Transverse colon (tissue), 4 donors: ENCODE data around the gene MSI2. TPM values are rescaled to one million over a fixed set of nuclear protein-coding genes. Genes with fewer than 3 reads are reported as not detected.

Experiments used
- DNase-seq: peaks from one replicate; pipeline ENCODE4 v3.0.0-alpha.2; 2019
- H3K27ac ChIP-seq, 4 donors: fragments of 200-600 bp; sonication (generic); 2 replicates each; pipeline ENCODE4 v1.5.1; 2016 to 2018; ENCODE audit warnings: inconsistent platforms in 4 of 4
- H3K27me3 ChIP-seq: fragments of 200-600 bp; sonication (generic); 2 replicates; pipeline ENCODE4 v1.5.1; 2017; ENCODE audit warnings: inconsistent platforms
- H3K36me3 ChIP-seq, 4 donors: fragments of 200-600 bp; sonication (generic); 2 replicates each; pipeline ENCODE4 v1.5.1; 2017 to 2019; ENCODE audit warnings: inconsistent platforms in 4 of 4
- H3K4me1 ChIP-seq, 4 donors: fragments of 200-600 bp; sonication (generic); 2 replicates each; pipeline ENCODE4 v1.5.1; 2017 to 2020; ENCODE audit warnings: inconsistent platforms in 4 of 4
- H3K4me3 ChIP-seq, 4 donors: fragments of 200-600 bp; sonication (generic); 1 replicate in 1 of 4; 2 replicates in 3 of 4; pipeline versions ENCODE4 v1.5.1 to v1.6.1; 2017 to 2019; ENCODE audit warnings: inconsistent platforms in 4 of 4
- H3K9me3 ChIP-seq, 2 donors: fragments of 200-600 bp; sonication (generic); 2 replicates each; pipeline ENCODE4 v1.5.1; 2017 to 2019; ENCODE audit warnings: inconsistent platforms in 2 of 2
- EP300 ChIP-seq: sonication (generic); formaldehyde crosslinking; IDR thresholded peaks from one replicate; pipeline ENCODE4 v1.6.1; 2017; ENCODE audit warnings: antibody characterized with exemption, low read depth
- POLR2A ChIP-seq: fragments of 450-650 bp; IDR thresholded peaks from one replicate; pipeline ENCODE4 v1.6.1; 2016; ENCODE audit warnings: antibody characterized with exemption, mild to moderate bottlenecking, moderate library complexity
- POLR2AphosphoS5 ChIP-seq, 3 donors: sonication (generic); formaldehyde crosslinking; IDR thresholded peaks; one replicate each; pipeline ENCODE4 v1.6.1; 2016; ENCODE audit warnings: antibody characterized with exemption in 3 of 3
- WGBS, 2 donors: methylation state at CpG; one replicate each; pipeline ENCODE4 v1.1.5; 2018; ENCODE audit warnings: low coverage in 1 of 2; 5-methylcytosine and 5-hydroxymethylcytosine counted together
- in situ Hi-C, 4 donors: fragments of 200-750 bp; cut with MboI; loops; one replicate each; pipeline versions ENCODE4 v1.15.0 to v1.15.1; 2017; ENCODE audit warnings: low sequenced_read_pairs in 3 of 4, low pct_ligation_motif_present in 1 of 4, low pct_unique_long_range_greater_than_20kb in 1 of 4
- intact Hi-C: fragments of 100-400 bp; cut with DNase I; formaldehyde crosslinking; loops from one replicate; pipeline ENCODE4 v1.15.1; 2023; ENCODE audit warnings: low total_unique reads
- total RNA-seq, 4 donors: library from RNA; depleted of rRNA; stranded (reverse); fragments of >200 nt; gene quantifications; one replicate each; pipeline ENCODE4 v1.1.0, GENCODE V29; 2016
- TF ChIP-seq, protein P1 (sequence below), 5 experiments: fragments of 200-600 bp in 3 of 5; fragments of 450-650 bp in 2 of 5; sonication (generic) in 3 of 5; IDR thresholded peaks; 1 replicate in 2 of 5; 2 replicates in 3 of 5; pipeline ENCODE4 v1.5.1; 2016 to 2017; ENCODE audit warnings: antibody characterized with exemption in 5 of 5, inconsistent platforms in 3 of 5, mild to moderate bottlenecking in 2 of 5, moderate library complexity in 1 of 5

MSI2 gene
- total RNA-seq, 4 donors from 2014 or later = 20.6 to 36.0 (median 29.3) TPM

DNA sequence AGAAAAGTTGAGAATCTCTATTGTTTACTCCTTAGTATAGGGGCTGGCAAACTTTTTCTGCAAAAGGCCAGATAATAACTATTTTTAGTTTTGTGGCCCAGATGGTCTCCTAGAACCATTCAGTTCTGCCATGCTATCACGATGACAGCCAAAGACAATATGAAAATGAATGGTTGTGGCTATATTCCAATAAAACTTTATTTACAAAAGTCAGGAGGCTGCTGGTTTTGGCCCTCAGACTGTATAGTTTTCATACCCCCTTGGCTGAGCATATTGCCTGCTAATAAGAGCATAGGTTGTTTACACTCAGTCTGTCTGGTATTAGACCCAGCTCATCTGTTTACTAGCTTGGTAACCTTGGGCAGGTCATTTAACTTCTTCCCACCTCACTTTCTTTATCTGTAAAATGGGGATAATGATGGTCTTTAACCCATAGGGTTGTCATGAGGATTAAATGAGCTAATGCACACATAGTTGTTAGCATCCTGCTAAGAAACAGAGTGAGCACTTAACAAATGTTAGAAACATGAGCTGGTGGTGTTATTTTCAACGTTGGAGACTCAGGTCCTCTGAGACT lies 156.3 kb downstream of the MSI2 start:
- 42% methylated on average over 1 to 2 of the region's 2 CpGs for WGBS, 2 donors
- DNase-seq = no peak
- intact Hi-C loops (no loop called here), in situ Hi-C loops (loop anchor here in 1 of 4 donors (25.0 kb wide), 1 partner anchor 150 kb away; the partner anchor contains the start of gene MSI2)
- Histone ChIP-seq H3K9me3 (no peaks in the 10 kb centered on the region), H3K36me3 (no peaks in the 10 kb centered on the region), H3K4me3 (no peak overlapping the region), H3K4me1 (peaks cover 14 to 40% (median 21%) of the 10 kb centered on the region in 4 donors), H3K27ac (no peak overlapping the region), H3K27me3 (no peaks in the 10 kb centered on the region)
- TF ChIP-seq POLR2A = no peak
- no peak for TF ChIP-seq POLR2AphosphoS5 (IDR thresholded peaks at IDR 0.05)
- no peak for TF ChIP-seq EP300
- TF ChIP-seq, protein P1, sequence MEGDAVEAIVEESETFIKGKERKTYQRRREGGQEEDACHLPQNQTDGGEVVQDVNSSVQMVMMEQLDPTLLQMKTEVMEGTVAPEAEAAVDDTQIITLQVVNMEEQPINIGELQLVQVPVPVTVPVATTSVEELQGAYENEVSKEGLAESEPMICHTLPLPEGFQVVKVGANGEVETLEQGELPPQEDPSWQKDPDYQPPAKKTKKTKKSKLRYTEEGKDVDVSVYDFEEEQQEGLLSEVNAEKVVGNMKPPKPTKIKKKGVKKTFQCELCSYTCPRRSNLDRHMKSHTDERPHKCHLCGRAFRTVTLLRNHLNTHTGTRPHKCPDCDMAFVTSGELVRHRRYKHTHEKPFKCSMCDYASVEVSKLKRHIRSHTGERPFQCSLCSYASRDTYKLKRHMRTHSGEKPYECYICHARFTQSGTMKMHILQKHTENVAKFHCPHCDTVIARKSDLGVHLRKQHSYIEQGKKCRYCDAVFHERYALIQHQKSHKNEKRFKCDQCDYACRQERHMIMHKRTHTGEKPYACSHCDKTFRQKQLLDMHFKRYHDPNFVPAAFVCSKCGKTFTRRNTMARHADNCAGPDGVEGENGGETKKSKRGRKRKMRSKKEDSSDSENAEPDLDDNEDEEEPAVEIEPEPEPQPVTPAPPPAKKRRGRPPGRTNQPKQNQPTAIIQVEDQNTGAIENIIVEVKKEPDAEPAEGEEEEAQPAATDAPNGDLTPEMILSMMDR (IDR thresholded peaks at IDR 0.05) = no peak

DNA sequence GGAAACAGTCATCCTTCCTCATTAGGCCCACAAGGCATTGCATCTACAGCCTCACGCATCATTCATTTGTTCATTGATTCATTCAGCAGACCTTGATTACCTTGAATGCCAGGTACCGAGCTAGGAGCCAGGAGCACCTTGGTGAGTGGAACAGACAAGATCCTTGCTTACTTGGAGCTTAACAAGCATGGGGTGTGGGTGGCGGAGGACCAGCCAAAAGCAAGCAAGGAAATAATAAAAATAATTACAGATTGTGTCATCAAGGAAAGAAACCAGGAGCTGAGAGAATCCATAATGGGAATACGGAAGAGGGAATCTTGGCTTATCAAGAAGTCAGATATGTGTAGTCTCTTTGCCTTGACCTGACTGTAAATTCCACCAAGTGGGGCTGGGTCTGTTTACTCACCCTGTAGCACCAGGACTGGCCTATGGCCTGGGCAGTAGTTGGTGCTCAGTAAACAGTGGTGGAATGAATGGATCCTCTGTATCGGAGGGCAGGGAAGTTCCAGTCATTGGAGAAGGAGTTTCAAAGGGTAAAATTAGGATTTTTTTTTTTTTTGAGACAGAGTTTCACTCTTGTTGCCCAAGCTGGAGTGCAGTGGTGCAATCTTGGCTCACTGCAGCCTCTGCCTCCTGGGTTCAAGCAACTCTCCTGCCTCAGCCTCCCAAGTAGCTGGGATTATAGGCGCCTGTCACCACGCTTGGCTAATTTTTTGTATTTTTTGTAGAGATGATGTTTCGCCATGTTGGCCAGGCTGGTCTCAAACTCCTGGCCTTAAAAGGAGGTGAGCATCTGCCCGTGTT lies 157.7 kb downstream of the MSI2 start:
- in situ Hi-C loops = loop anchor here in 1 of 4 donors (25.0 kb wide), 1 partner anchor 152 kb away; the partner anchor contains the start of gene MSI2
- no peaks in the 10 kb centered on the region for H3K9me3 ChIP-seq
- H3K36me3 ChIP-seq = no peaks in the 10 kb centered on the region
- H3K4me3 ChIP-seq = no peak overlapping the region
- WGBS, 2 donors = 79 to 81% methylated on average over 8 to 9 of the region's 9 CpGs
- H3K27me3 ChIP-seq = no peaks in the 10 kb centered on the region
- peak overlapping the region; percentile 41 to 74 (median 70) for H3K27ac ChIP-seq
- peak; percentile 57 for DNase-seq
- TF ChIP-seq POLR2AphosphoS5 (IDR thresholded peaks at IDR 0.05) = no peak
- H3K4me1 ChIP-seq = peaks cover 0 to 25% (median 11%) of the 10 kb centered on the region in 4 donors
- intact Hi-C loops = no loop called here

DNA sequence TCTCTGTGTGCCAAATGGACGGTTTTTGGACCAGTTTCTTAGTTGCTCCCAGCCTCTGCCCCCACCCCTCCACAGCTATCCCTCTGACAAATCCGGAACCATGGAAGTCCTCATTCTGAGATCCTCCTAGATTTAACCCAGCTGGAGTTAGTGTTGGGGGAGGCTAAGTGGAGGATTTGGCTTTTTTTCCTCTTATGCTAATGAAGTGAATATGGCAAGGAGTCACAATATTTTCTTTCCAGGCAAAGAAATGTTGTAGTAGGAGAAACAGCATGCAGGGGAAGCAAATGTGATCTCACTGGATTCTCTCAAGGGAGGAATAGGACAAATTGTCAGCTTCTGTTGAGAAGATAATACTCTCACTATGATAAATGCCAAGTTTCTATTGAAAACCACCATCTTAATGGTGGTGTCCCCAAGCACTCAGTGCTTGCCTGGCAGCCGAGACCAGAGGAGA lies 159.5 kb downstream of the MSI2 start:
- H3K27me3 ChIP-seq = no peaks in the 10 kb centered on the region
- 79 to 86% methylated on average over 3 of the region's 3 CpGs for WGBS, 2 donors
- H3K9me3 ChIP-seq = no peaks in the 10 kb centered on the region
- H3K4me3 ChIP-seq = no peak overlapping the region
- no peak for TF ChIP-seq EP300
- TF ChIP-seq POLR2AphosphoS5 (IDR thresholded peaks at IDR 0.05) = no peak
- no peak for TF ChIP-seq POLR2A
- TF ChIP-seq, protein P1 (IDR thresholded peaks at IDR 0.05) = no peak
- in situ Hi-C loops (loop anchor here in 1 of 4 donors (25.0 kb wide), 1 partner anchor 153 kb away; the partner anchor contains the start of gene MSI2), intact Hi-C loops (no loop called here)
- H3K4me1 ChIP-seq = peaks cover 0 to 29% (median 12%) of the 10 kb centered on the region in 4 donors
- DNase-seq = no peak
- no peak overlapping the region for H3K27ac ChIP-seq
- H3K36me3 ChIP-seq = no peaks in the 10 kb centered on the region

DNA sequence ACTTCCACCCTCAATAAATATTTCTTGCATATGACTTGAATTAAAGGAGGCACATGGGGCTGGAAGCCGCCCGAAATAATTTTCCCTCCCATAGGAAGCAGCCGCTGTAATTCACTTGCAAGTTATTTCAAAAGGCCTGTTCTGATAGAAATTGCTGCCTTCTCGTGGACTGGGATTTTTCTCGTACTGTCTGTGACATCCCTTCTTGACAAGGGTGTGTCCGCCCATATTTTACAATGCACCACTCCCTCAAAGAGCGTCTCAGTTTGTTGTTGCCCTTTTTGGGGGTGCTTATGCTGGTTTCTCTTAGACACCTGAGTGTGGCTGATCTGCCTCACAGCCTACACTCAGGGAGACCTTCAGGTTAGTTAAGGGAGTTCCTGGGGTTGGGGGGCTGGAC lies 160.0 kb downstream of the MSI2 start:
- WGBS, 2 donors = 91 to 95% methylated on average over 4 to 7 of the region's 7 CpGs
- intact Hi-C loops = no loop called here
- DNase-seq = no peak

More for the DNA sequence above, 160.0 kb downstream of the MSI2 start:
- Histone ChIP-seq H3K4me1 (peaks cover 0 to 34% (median 14%) of the 10 kb centered on the region in 4 donors), H3K36me3 (no peaks in the 10 kb centered on the region), H3K27me3 (no peaks in the 10 kb centered on the region), H3K9me3 (no peaks in the 10 kb centered on the region), H3K27ac (no peak overlapping the region), H3K4me3 (no peak overlapping the region)
- TF ChIP-seq EP300 (no peak), POLR2AphosphoS5 (IDR thresholded peaks at IDR 0.05) (no peak), POLR2A (no peak)
- TF ChIP-seq, protein P1 (IDR thresholded peaks at IDR 0.05) = no peak
- in situ Hi-C loops = loop anchor here in 1 of 4 donors (25.0 kb wide), 1 partner anchor 154 kb away; the partner anchor contains the start of gene MSI2
